HG03108 (cell line): ENCODE measurements around the gene VWA3A.
A peak's percentile ranks its signal among the peaks of the same experiment; 100 is the strongest.

ENCODE experiments used
- ATAC-seq: cut with Tn5 transposase; IDR thresholded peaks from one replicate; pipeline ENCODE4 v1.9.1; 2021; ENCODE audit warnings: moderate library complexity; ENCODE audit not compliant: unreplicated experiment

Gene VWA3A

GRCh38 chr16:22177968-22178930 is 85.9 kb downstream of the VWA3A start:
- no peak for ATAC-seq

DNA sequence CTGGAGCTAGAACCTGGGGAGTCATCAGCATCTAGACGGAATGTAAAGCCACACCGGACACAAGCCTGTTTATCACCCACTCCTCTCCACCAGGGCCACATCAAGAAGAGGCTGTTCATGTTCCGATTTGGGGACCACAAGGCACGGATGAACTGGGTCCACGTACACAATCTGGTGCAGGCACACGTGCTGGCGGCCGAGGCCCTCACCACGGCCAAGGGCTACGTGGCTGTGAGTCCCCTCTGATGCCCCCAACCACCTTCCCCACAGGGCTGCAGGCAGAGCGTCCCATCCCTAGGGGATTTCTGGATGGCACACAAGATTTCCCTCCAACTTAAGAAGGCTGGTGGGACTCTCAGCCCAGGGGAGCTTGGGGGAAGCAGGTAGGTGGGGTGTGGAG is 89.1 kb downstream of the VWA3A start:
- no peak for ATAC-seq

- no peak for ATAC-seq
Observed at GRCh38 chr16:22181843-22182242, 89.5 kb downstream of the VWA3A start.

DNA sequence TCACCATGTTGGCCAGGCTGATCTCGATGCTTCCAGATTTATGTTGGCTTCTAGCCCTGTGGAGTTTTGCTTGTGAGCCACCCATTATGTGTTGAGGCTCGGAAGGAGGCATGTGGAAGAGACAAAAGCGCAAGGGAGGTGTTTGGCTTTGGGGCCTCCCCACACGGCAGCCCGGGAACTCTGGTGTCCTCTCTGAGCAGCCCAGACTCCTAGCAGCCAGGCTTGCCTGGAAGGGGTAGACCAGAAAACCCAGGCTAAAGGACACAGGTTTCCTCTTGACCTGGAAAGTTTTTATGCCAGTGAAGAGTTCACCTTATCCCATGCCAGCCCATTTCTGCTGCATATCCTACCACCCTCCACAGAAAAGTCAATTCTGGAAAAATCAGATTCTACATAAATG is 91.0 kb downstream of the VWA3A start:
- ATAC-seq: no peak

GRCh38 chr16:22183901-22184614 is 91.7 kb downstream of the VWA3A start:
- no peak for ATAC-seq

GRCh38 chr16:22184615-22184968 is 92.3 kb downstream of the VWA3A start:
- no peak for ATAC-seq

DNA sequence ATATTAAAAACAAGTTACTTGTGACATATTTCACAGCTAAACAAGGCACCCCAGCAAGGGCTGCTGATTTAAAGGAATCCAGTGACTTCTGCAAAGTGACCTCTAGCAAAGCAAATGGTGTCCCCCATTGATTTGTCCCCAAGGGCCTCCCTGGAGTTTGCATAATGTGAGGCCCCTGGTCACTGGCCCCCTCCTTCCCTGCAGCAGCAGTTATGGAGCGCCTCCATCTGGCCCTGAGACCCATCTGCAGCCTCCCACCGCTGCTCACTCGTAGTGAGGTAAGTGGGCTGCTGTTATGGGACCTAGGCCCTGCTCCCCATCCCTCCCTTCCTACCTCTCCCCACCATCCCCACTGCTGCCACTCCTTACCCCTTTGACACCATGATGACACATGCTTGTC is 94.2 kb downstream of the VWA3A start:
- no peak for ATAC-seq

DNA sequence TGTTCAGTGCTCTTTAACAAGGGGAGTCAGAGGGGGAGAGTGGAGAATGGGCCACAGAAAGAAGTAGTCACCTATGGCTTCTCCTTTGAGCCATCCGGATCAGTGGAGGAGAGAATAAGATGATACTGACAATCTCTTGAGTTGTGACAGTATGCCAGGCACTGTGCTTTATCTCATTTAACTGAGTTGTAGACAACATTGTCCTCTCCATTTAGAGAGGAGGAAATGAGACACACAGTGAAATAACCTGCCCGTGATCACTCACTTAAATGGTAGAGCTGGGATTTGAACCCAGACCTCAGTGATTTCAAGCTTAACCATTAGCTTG is 95.9 kb downstream of the VWA3A start:
- ATAC-seq: no peak

GRCh38 chr16:22188595-22189442 is 96.5 kb downstream of the VWA3A start:
- no peak for ATAC-seq

GRCh38 chr16:22189473-22190080 is 97.2 kb downstream of the VWA3A start:
- ATAC-seq: no peak

- peak; percentile 53 for ATAC-seq
Observed at GRCh38 chr16:22190081-22190775, 97.9 kb downstream of the VWA3A start.

GRCh38 chr16:22190776-22191531 is 98.6 kb downstream of the VWA3A start:
- peak; percentile 35 for ATAC-seq

GRCh38 chr16:22191532-22192260 is 99.4 kb downstream of the VWA3A start:
- no peak for ATAC-seq

GRCh38 chr16:22192261-22193062 is 100.1 kb downstream of the VWA3A start:
- no peak for ATAC-seq

DNA sequence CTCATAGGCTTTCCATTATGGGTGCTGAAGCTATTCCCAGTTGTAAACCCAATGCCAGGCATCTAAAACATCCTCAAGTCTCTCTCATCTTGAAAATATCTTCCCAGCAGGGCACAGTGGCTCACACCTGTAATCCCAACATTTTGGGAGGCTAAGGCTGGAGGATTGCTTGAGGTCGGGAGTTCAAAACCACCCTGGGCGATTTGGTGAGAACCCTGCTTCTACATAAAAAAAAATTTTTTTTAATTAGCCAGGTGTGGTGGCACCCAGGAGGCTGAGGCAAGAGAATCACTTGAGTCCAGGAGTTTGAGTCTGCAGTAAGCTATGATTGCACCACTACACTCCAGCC is 100.7 kb downstream of the VWA3A start:
- ATAC-seq: no peak

- ATAC-seq: no peak
Observed at GRCh38 chr16:22194707-22195444, 102.5 kb downstream of the VWA3A start.

GRCh38 chr16:22195445-22195694 is 103.0 kb downstream of the VWA3A start:
- no peak for ATAC-seq
